Measurements from ENCODE around the gene AGO4. TPM values are rescaled to one million over a fixed set of nuclear protein-coding genes. Genes with fewer than 3 reads are reported as not detected.

Gene AGO4
- total and polyA plus RNA-seq, 2 of the 4 experiments (the other 2 are of a cell fraction): 8.2 to 9.2 TPM

DNA sequence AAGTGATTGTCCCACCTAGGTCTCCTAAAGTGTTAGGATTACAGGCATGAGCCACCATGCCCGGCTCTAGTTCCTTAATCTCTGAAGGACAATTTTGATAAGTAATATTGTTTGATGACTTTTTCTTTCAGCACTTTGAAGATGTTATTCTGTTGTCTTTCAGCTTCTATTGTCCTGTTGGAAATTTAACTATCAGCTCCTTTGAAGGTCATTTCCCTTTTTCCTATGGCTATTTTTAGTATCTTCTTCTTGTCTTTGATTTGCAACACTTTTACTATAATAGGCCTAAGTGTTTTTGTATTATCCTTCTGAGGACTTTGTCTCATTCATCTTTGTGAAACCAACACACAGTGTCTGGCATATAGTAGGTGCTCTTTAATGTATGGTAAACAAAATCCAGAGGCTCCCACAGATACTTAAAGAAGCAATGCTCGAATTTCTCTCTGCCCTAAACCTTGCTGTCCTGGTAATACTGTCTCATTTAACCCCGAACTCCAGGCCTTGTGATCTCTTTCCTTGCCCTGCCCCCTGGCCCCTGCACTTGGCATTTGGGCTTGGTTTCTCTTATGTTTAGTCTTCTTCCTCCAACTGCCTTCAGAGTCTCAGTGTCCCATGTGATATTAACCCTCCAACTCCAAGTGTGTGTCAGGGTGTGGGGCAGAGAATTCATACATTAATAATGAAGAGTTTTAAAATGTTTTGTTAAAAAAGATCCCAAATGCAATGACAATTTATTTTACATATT lies 56.2 kb downstream of the AGO4 start:
- dilution Hi-C loops (cut with HindIII; ENCODE audit: low sequenced_read_pairs, unreplicated experiment): no loop called here
- BruUV-seq (replicated peaks): no TSS peak
- no CpG with 5 or more reads among the region's 3 CpGs for WGBS, 2 experiments (ENCODE audit: extremely low coverage in 2 of 2, insufficient read length in 1 of 2)
- no peak overlapping the region for H3K27ac ChIP-seq (ENCODE audit: insufficient read depth, low read length)
- H3K9me1 ChIP-seq (ENCODE audit: insufficient read depth, low read length): no peaks in the 10 kb centered on the region
- no peak overlapping the region for H3K4ac ChIP-seq (ENCODE audit: low read depth, low read length)
- no peak overlapping the region for H2AK9ac ChIP-seq (replicated peaks; ENCODE audit: low read depth, low read length, poor library complexity)
- H3K18ac ChIP-seq (ENCODE audit: low read depth, low read length): no peak overlapping the region
- H2BK15ac ChIP-seq (ENCODE audit: low read depth, low read length): no peak overlapping the region
- no peak overlapping the region for H3K4me2 ChIP-seq (ENCODE audit: low read depth, low read length)
- no peak overlapping the region for H3K14ac ChIP-seq (replicated peaks; ENCODE audit: low read depth, low read length)
- H2BK20ac ChIP-seq (ENCODE audit: low read depth, low read length): no peak overlapping the region
- H4K8ac ChIP-seq (ENCODE audit: low read depth in 2 of 2, low read length in 2 of 2): no peak overlapping the region
- no peak overlapping the region for H4K5ac ChIP-seq (ENCODE audit: low read depth, low read length)
- intact Hi-C loops (cut with micrococcal nuclease): no loop called here
- ATAC-seq (ENCODE audit: low read depth) (no peak), DNase-seq (no peak)
- H3K79me1 ChIP-seq (ENCODE audit: low read depth in 1 of 2, low read length in 2 of 2): no peaks in the 10 kb centered on the region
- no peaks in the 10 kb centered on the region for H4K20me1 ChIP-seq (ENCODE audit: insufficient read depth, low read length)
- H2BK5ac ChIP-seq (ENCODE audit: low read depth, low read length, poor library complexity, severe bottlenecking): no peak overlapping the region
- H2AK5ac ChIP-seq (ENCODE audit: low read depth, low read length): no peak overlapping the region
- H3K36me3 ChIP-seq (ENCODE audit: control insufficient read depth, insufficient read depth, low read length): no peaks in the 10 kb centered on the region
- H3K23ac ChIP-seq (ENCODE audit: low read depth, low read length): no peak overlapping the region
- no peak overlapping the region for H4K91ac ChIP-seq (ENCODE audit: insufficient read depth, low read depth, low read length)
- in situ Hi-C loops (cut with MboI; ENCODE audit: low sequenced_read_pairs): no loop called here
- no peaks in the 10 kb centered on the region for H3K27me3 ChIP-seq (ENCODE audit: control insufficient read depth, insufficient read depth, low read length)
- H3K4me1 ChIP-seq (ENCODE audit: control insufficient read depth, insufficient read depth, low read length): no peaks in the 10 kb centered on the region
- no peaks in the 10 kb centered on the region for H3K9me3 ChIP-seq (ENCODE audit: control insufficient read depth, insufficient read depth, low read length)
- H3K9ac ChIP-seq (ENCODE audit: low read depth, low read length): no peak overlapping the region
- ChIA-PET POLR2A (ENCODE audit: unreplicated experiment) (no interaction called here), CTCF (interaction anchor here (1.0 kb wide), 1 partner anchor 19 kb away, joined by 4 read pairs; the partner anchor contains the start of gene AGO1)
- H3K56ac ChIP-seq (ENCODE audit: extremely low read depth, insufficient read depth, low read length): no peak overlapping the region
- H2BK120ac ChIP-seq (ENCODE audit: low read depth, low read length): no peak overlapping the region
- H2AFZ ChIP-seq (replicated peaks; ENCODE audit: low read length, poor library complexity): no peak overlapping the region
- H3K4me3 ChIP-seq (ENCODE audit: insufficient read depth, low read depth, low read length): no peak overlapping the region
- no peak for TF ChIP-seq POLR2A (IDR thresholded peaks at IDR 0.05; ENCODE audit: low read depth, low read length)
- TF ChIP-seq RCOR1 (IDR thresholded peaks at IDR 0.05; ENCODE audit: insufficient replicate concordance, low read length): no peak
- TF ChIP-seq RFX5 (IDR thresholded peaks at IDR 0.05; ENCODE audit: low read depth, low read length): no peak
- TF ChIP-seq, protein P1, sequence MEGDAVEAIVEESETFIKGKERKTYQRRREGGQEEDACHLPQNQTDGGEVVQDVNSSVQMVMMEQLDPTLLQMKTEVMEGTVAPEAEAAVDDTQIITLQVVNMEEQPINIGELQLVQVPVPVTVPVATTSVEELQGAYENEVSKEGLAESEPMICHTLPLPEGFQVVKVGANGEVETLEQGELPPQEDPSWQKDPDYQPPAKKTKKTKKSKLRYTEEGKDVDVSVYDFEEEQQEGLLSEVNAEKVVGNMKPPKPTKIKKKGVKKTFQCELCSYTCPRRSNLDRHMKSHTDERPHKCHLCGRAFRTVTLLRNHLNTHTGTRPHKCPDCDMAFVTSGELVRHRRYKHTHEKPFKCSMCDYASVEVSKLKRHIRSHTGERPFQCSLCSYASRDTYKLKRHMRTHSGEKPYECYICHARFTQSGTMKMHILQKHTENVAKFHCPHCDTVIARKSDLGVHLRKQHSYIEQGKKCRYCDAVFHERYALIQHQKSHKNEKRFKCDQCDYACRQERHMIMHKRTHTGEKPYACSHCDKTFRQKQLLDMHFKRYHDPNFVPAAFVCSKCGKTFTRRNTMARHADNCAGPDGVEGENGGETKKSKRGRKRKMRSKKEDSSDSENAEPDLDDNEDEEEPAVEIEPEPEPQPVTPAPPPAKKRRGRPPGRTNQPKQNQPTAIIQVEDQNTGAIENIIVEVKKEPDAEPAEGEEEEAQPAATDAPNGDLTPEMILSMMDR (conservative IDR thresholded peaks at IDR 0.05; ENCODE audit: low read depth, low read length): no peak
- no peak for TF ChIP-seq CEBPB (IDR thresholded peaks at IDR 0.05; ENCODE audit: low read depth, low read length)
- no peak for TF ChIP-seq NFE2L2 (IDR thresholded peaks at IDR 0.05; ENCODE audit: low read depth, low read length)
- no peak for TF ChIP-seq SMC3 (IDR thresholded peaks at IDR 0.05; ENCODE audit: low read depth, low read length)
- TF ChIP-seq BHLHE40 (IDR thresholded peaks at IDR 0.05; ENCODE audit: low read depth, low read length): no peak
- TF ChIP-seq FOS (IDR thresholded peaks at IDR 0.05; ENCODE audit: low read depth, low read length): no peak
- TF ChIP-seq CHD1 (IDR thresholded peaks at IDR 0.05; ENCODE audit: low read depth, low read length): no peak
- no peak for TF ChIP-seq MXI1 (IDR thresholded peaks at IDR 0.05; ENCODE audit: borderline replicate concordance, low read depth, low read length)
- TF ChIP-seq, protein P2, sequence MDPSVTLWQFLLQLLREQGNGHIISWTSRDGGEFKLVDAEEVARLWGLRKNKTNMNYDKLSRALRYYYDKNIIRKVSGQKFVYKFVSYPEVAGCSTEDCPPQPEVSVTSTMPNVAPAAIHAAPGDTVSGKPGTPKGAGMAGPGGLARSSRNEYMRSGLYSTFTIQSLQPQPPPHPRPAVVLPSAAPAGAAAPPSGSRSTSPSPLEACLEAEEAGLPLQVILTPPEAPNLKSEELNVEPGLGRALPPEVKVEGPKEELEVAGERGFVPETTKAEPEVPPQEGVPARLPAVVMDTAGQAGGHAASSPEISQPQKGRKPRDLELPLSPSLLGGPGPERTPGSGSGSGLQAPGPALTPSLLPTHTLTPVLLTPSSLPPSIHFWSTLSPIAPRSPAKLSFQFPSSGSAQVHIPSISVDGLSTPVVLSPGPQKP (IDR thresholded peaks at IDR 0.05; ENCODE audit: borderline replicate concordance, low read depth, low read length): no peak
- TF ChIP-seq RAD21 (IDR thresholded peaks at IDR 0.05; ENCODE audit: low read length): no peak
- TF ChIP-seq, protein P3, sequence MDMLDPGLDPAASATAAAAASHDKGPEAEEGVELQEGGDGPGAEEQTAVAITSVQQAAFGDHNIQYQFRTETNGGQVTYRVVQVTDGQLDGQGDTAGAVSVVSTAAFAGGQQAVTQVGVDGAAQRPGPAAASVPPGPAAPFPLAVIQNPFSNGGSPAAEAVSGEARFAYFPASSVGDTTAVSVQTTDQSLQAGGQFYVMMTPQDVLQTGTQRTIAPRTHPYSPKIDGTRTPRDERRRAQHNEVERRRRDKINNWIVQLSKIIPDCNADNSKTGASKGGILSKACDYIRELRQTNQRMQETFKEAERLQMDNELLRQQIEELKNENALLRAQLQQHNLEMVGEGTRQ (IDR thresholded peaks at IDR 0.05; ENCODE audit: low read depth, low read length): no peak
- TF ChIP-seq MAFK (IDR thresholded peaks at IDR 0.05; ENCODE audit: low read depth, low read length): no peak
- no peak for TF ChIP-seq MAZ (IDR thresholded peaks at IDR 0.05; ENCODE audit: borderline replicate concordance, low read depth, low read length)

Measured in IMR-90 (cell line).